ENCODE data around the gene ACSF2.
A peak's percentile ranks its signal among the peaks of the same experiment; 100 is the strongest.
"Not testable (repeated sequence)": the region's sequence is repeated elsewhere in the genome, so short reads cannot be mapped to it uniquely, and the experiment has no call there.

The ACSF2 gene

GRCh38 chr17:50465635-50466034 lies 39.6 kb downstream of the ACSF2 start:
- DNase-seq: no peak

DNA sequence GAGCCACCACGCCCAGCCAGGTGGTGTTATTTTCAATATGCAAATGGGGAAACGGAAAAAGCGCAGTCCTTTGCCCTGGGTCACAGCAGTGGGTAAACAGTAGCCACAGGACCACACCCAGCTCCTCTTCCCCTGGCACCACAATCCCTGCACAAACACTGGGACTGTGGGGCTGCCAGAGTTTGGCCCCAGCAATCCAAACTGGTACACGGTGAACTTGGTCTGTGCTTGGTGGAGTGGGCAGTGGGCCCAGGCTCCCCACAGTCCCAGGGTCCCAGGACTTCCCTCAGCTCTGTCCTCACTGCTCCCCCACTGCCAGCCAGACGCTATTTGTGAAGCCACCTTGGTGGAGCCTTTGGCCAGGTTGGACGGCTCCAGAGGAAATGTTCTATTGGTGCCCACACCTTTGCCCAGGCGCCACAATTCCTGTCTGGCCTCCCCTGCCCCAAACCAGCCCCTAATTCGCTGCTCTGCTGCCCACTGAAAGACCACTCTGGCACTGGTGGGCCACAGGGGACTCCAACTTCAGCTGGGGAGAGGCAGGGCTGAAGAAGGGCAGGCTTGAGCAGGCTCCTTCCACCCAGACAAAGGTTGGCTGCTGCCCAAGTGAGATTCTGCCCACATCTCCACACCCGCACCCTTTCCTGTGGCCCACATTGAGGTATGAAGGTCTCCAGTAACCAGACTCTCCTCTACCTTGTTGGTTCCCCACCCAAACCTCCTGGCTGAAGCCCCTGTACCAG lies 40.5 kb downstream of the ACSF2 start:
- no peak for DNase-seq

GRCh38 chr17:50467114-50467854 lies 41.3 kb downstream of the ACSF2 start:
- no peak for DNase-seq

DNA sequence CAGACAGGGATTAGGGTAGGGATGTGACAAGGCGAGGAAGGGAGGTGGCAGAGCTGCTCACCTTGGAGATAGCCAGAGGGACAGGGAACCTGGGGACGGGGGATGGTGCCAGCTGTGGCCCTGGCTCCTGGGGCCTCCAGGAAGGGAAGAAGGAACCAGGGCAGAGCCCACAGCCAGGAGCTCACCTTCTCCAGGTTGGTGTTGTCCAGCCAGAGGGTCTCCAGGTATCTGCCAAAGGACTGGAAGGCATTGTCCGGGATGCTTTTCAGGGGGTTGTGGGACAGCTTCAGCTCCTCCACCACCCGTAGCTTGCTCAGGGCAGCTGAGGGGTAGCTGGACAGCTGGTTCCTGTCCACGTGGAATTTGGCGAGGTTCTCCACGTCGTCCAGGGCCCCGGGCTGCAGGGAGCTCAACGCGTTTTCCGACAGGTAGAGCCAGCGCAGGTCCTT lies 41.9 kb downstream of the ACSF2 start:
- DNase-seq: no peak

- DNase-seq: no peak
Measured at GRCh38 chr17:50468304-50469207, 42.5 kb downstream of the ACSF2 start, which contains the start of gene CHAD. Gene CHAD (minus strand): TSS chr17:50468880. CDS start chr17:50468813, 67 bp downstream.

DNA sequence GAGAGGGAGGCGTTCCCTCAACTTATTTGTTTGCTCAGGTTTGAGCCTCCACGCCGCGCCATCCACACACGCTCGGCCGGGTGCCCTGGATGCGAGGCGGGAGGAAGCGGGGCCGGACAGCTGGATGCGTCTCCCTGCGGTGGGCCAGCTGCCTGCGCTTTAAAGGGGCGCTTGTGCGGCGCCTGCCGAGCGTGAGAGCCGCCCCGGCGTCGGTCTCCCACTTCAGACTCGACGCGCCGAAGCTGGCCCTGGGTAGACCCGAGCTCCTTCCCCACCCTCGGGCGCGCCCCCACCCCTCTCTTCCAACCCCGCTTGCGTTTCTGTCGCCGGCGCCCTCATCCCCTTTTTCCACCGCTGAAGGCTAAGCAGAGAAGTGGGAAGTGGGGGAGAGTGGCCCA lies 43.2 kb downstream of the ACSF2 start:
- DNase-seq: no peak

GRCh38 chr17:50469671-50470305 lies 43.8 kb downstream of the ACSF2 start:
- no peak for DNase-seq

GRCh38 chr17:50470426-50470825 lies 44.4 kb downstream of the ACSF2 start:
- DNase-seq: no peak

- no peak for DNase-seq
Measured at GRCh38 chr17:50471009-50471905, 45.2 kb downstream of the ACSF2 start.

- DNase-seq: no peak
Measured at GRCh38 chr17:50472286-50472685, 46.3 kb downstream of the ACSF2 start.

- not testable (repeated sequence) for DNase-seq
Measured at GRCh38 chr17:50472761-50473161, 46.7 kb downstream of the ACSF2 start.

GRCh38 chr17:50473901-50474300 lies 47.9 kb downstream of the ACSF2 start:
- DNase-seq: no peak

GRCh38 chr17:50474523-50474922 lies 48.5 kb downstream of the ACSF2 start:
- DNase-seq: no peak

- DNase-seq: no peak
Measured at GRCh38 chr17:50475362-50475761, 49.3 kb downstream of the ACSF2 start.

DNA sequence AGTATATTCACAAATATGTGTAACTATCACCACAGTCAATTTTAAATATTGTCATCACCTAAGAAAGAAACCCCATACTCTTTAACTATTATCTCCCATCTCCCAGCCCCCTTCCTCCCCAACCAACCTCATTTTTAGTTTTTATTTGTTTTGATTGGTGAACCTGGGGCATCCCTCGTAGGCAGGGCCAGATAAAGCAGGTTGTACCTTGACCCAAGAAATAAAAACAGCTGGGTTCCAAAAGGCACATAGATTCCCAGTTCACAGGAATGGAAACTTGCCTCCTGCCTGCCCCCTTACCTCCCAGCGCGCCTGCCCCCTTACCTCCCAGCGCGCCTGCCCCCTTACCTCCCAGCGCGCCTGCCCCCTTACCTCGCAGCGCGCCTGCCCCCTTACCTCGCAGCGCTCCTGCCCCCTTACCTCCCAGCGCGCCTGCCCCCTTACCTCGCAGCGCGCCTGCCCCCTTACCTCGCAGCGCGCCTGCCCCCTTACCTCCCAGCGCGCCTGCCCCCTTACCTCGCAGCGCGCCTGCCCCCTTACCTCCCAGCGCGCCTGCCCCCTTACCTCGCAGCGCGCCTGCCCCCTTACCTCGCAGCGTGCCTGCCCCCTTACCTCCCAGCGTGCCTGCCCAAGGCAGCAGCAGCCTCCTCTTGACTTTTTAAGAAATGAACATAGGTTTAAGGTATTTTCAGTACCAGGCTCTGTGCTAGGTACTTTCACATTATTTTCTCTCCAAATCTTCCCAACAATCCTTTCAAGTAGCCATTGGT lies 49.9 kb downstream of the ACSF2 start:
- not testable (repeated sequence) for DNase-seq

GRCh38 chr17:50476545-50477315 lies 50.7 kb downstream of the ACSF2 start:
- no peak for DNase-seq

DNA sequence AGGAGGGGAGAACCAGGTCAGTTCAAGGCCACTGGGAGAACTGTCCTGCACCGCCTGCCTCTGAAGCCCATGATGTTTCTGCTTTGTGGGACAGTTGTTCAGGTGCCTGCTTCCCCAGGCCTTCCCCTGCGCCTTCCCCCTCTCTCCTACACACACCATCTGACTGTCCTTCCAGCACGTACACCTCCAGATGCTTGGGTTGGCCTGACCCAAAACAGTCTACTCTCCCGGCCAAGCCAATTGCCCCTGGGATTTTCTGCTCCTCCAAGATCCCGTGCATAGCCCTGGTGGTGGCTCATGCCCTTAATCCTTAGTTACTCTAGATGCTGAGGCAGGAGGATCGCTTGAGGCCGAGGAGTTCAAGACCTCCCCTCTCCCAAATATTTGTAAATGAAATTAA lies 52.0 kb downstream of the ACSF2 start:
- DNase-seq: no peak

GRCh38 chr17:50478391-50479381 lies 52.7 kb downstream of the ACSF2 start, which contains the start of gene RSAD1:
Gene RSAD1 (plus strand): TSS chr17:50478860. CDS start chr17:50478885, 25 bp downstream.
- peak; percentile 78 for DNase-seq
